ENCODE results near the gene BAZ1B. TPM values are rescaled to one million over a fixed set of nuclear protein-coding genes. Genes with fewer than 3 reads are reported as not detected.
"Not testable (repeated sequence)": the region's sequence is repeated elsewhere in the genome, so short reads cannot be mapped to it uniquely, and the experiment has no call there.

The BAZ1B gene
- total and polyA plus RNA-seq, 8 donors, result 51.7 to 84.8 (median 72.8) TPM

- no peak for DNase-seq
- no peaks in the 10 kb centered on the region for H3K4me1 ChIP-seq
- no peak overlapping the region for H3K4me3 ChIP-seq
- ATAC-seq, result no peak
- peaks cover 0 to 87% of the 10 kb centered on the region in 2 donors for H3K36me3 ChIP-seq
- no peaks in the 10 kb centered on the region for H3K9me3 ChIP-seq
- no peak for TF ChIP-seq CTCF (IDR thresholded peaks at IDR 0.05)
- H3K27ac ChIP-seq, result no peak overlapping the region
- H3K27me3 ChIP-seq, result no peaks in the 10 kb centered on the region
- intact Hi-C loops (cut with DNase I), result no loop called here
Measured at GRCh38 chr7:73537051-73537450, 15.0 kb upstream of the BAZ1B start.

GRCh38 chr7:73536479-73536878, 14.4 kb upstream of the BAZ1B start:
- H3K4me3 ChIP-seq, result no peak overlapping the region
- H3K9me3 ChIP-seq, result no peaks in the 10 kb centered on the region
- ATAC-seq (no peak), DNase-seq (no peak)
- H3K36me3 ChIP-seq, result peaks cover 0 to 81% of the 10 kb centered on the region in 2 donors
- H3K27ac ChIP-seq, result no peak overlapping the region
- H3K27me3 ChIP-seq, result no peaks in the 10 kb centered on the region
- intact Hi-C loops (cut with DNase I), result no loop called here
- H3K4me1 ChIP-seq, result no peaks in the 10 kb centered on the region
- TF ChIP-seq CTCF (IDR thresholded peaks at IDR 0.05), result no peak

- DNase-seq, result not testable (repeated sequence)
- H3K36me3 ChIP-seq, result peaks cover 0 to 75% of the 10 kb centered on the region in 2 donors
Measured at GRCh38 chr7:73535918-73536317, 13.8 kb upstream of the BAZ1B start.

GRCh38 chr7:73533742-73534141, 11.6 kb upstream of the BAZ1B start:
- ATAC-seq (no peak), DNase-seq (no peak)
- H3K4me1 ChIP-seq, result no peaks in the 10 kb centered on the region
- no peak for TF ChIP-seq CTCF (IDR thresholded peaks at IDR 0.05)
- intact Hi-C loops (cut with DNase I), result no loop called here
- H3K36me3 ChIP-seq, result peaks cover 0 to 54% of the 10 kb centered on the region in 2 donors
- H3K27ac ChIP-seq, result no peak overlapping the region
- H3K27me3 ChIP-seq, result no peaks in the 10 kb centered on the region
- H3K9me3 ChIP-seq, result no peaks in the 10 kb centered on the region
- H3K4me3 ChIP-seq, result no peak overlapping the region

More at GRCh38 chr7:73535918-73536317, 13.8 kb upstream of the BAZ1B start:
- H3K27ac ChIP-seq; ATAC-seq; H3K4me3 ChIP-seq; intact Hi-C loops (cut with DNase I); H3K9me3 ChIP-seq; H3K4me1 ChIP-seq; H3K27me3 ChIP-seq: not testable (repeated sequence)

GRCh38 chr7:73532224-73532623, 10.1 kb upstream of the BAZ1B start:
- Histone ChIP-seq H3K36me3 (peaks cover 0 to 38% of the 10 kb centered on the region in 2 donors), H3K27me3 (no peaks in the 10 kb centered on the region), H3K4me1 (no peaks in the 10 kb centered on the region), H3K27ac (no peak overlapping the region), H3K4me3 (no peak overlapping the region), H3K9me3 (no peaks in the 10 kb centered on the region)
- intact Hi-C loops (cut with DNase I), result no loop called here
- no peak for TF ChIP-seq CTCF (IDR thresholded peaks at IDR 0.05)
- DNase-seq (no peak), ATAC-seq (no peak)

- peaks cover 0 to 24% of the 10 kb centered on the region in 2 donors for H3K36me3 ChIP-seq
- no peaks in the 10 kb centered on the region for H3K27me3 ChIP-seq
- ATAC-seq (no peak), DNase-seq (no peak)
- H3K4me1 ChIP-seq, result no peaks in the 10 kb centered on the region
- no peaks in the 10 kb centered on the region for H3K9me3 ChIP-seq
- H3K27ac ChIP-seq, result no peak overlapping the region
- TF ChIP-seq CTCF (IDR thresholded peaks at IDR 0.05), result no peak
- intact Hi-C loops (cut with DNase I), result no loop called here
- H3K4me3 ChIP-seq, result no peak overlapping the region
Measured at GRCh38 chr7:73530800-73531199, 8.7 kb upstream of the BAZ1B start.

Measured in left lung (tissue), 10 donors.